Mesendoderm (in vitro differentiated cells): ENCODE data around the gene TTC23L.
"Not testable (repeated sequence)": the region's sequence is repeated elsewhere in the genome, so short reads cannot be mapped to it uniquely, and the experiment has no call there.

ENCODE experiments used
- DNase-seq: peaks from one replicate; pipeline ENCODE4 v3.0.0; 2013
- H2AK5ac ChIP-seq: 2 replicates; pipeline ENCODE4 v1.6.1; 2013; ENCODE audit warnings: low read length, inconsistent platforms
- H2BK120ac ChIP-seq: 2 replicates; pipeline ENCODE4 v1.6.1; 2013; ENCODE audit warnings: low read depth, mild to moderate bottlenecking, low read length, moderate library complexity, mixed read lengths
- H2BK15ac ChIP-seq: replicated peaks from 2 replicates; pipeline ENCODE4 v1.6.1; 2013; ENCODE audit warnings: low read depth, mild to moderate bottlenecking, moderate library complexity
- H2BK5ac ChIP-seq: 2 replicates; pipeline ENCODE4 v1.6.1; 2013; ENCODE audit warnings: low read length, inconsistent platforms
- H3K18ac ChIP-seq: 2 replicates; pipeline ENCODE4 v1.6.1; 2013; ENCODE audit warnings: mild to moderate bottlenecking, low read length, mixed read lengths
- H3K23ac ChIP-seq: one replicate; pipeline ENCODE4 v1.6.1; 2013; ENCODE audit warnings: low read length
- H3K27ac ChIP-seq: 2 replicates; pipeline ENCODE4 v1.5.1; 2013; ENCODE audit warnings: low read depth, mild to moderate bottlenecking, inconsistent platforms, low read length, moderate library complexity
- H3K27me3 ChIP-seq: 2 replicates; pipeline ENCODE4 v1.6.1; 2013; ENCODE audit warnings: low read length, control low read depth, mild to moderate bottlenecking, inconsistent platforms; ENCODE audit not compliant: insufficient read depth, poor library complexity
- H3K36me3 ChIP-seq: 2 replicates; pipeline ENCODE4 v1.6.1; 2013; ENCODE audit warnings: low read length, inconsistent platforms; ENCODE audit not compliant: control insufficient read depth, insufficient read depth
- H3K4ac ChIP-seq: one replicate; pipeline ENCODE4 v1.6.1; 2013; ENCODE audit warnings: low read depth, mild to moderate bottlenecking, low read length, moderate library complexity
- H3K4me1 ChIP-seq: 2 replicates; pipeline ENCODE4 v1.6.1; 2013; ENCODE audit warnings: low read depth, low read length, inconsistent platforms; ENCODE audit not compliant: control insufficient read depth
- H3K4me2 ChIP-seq: 2 replicates; pipeline ENCODE4 v1.6.1; 2013; ENCODE audit warnings: low read length
- H3K4me3 ChIP-seq: 2 replicates; pipeline ENCODE4 v1.5.1; 2013; ENCODE audit warnings: mild to moderate bottlenecking, low read length
- H3K56ac ChIP-seq: one replicate; pipeline ENCODE4 v1.6.1; 2013; ENCODE audit warnings: low read length
- H3K79me1 ChIP-seq: 2 replicates; pipeline ENCODE4 v1.6.1; 2013; ENCODE audit warnings: low read length, inconsistent platforms
- H3K79me2 ChIP-seq: 2 replicates; pipeline ENCODE4 v1.6.1; 2013; ENCODE audit warnings: mild to moderate bottlenecking, low read length; ENCODE audit not compliant: control insufficient read depth, insufficient read depth
- H3K9ac ChIP-seq: 2 replicates; pipeline ENCODE4 v1.6.1; 2013; ENCODE audit warnings: low read length, inconsistent platforms
- H4K5ac ChIP-seq: one replicate; pipeline ENCODE4 v1.6.1; 2013; ENCODE audit warnings: low read length
- H4K8ac ChIP-seq: one replicate; pipeline ENCODE4 v1.6.1; 2013; ENCODE audit warnings: low read depth, mild to moderate bottlenecking, control low read depth, low read length, moderate library complexity
- WGBS: extraction: QIAGEN DNeasy Blood & Tissue Kit; methylation state at CpG from one replicate; pipeline ENCODE4 v1.1.7; 2013; ENCODE audit warnings: low lambda C conversion rate, missing lambda C conversion rate; ENCODE audit not compliant: insufficient coverage; ENCODE audit errors: extremely low coverage; 5-methylcytosine and 5-hydroxymethylcytosine counted together

Gene TTC23L

DNA sequence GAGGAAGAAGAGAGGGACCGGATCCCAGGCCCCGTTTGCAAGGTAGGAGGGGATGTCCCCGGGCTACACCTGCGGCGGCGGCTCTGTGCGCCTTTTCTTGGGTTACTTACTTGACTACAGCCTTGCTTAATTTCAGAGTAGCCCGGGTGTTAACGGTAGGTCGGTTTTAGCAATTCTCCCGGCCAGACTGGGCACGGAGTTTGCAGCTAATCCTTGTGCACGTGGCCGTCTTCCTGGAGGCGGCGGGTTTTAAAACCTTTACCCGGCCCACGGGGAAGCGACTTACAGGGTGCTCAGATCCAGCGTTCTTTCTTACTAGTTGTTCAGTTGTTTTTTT is 76.9 kb downstream of the TTC23L start:
- Histone ChIP-seq H3K4ac (peak overlapping the region; percentile 96), H3K18ac (peak overlapping the region; percentile 54), H4K8ac (peak overlapping the region; percentile 7), H3K56ac (peak overlapping the region; percentile 100), H3K79me1 (peaks cover 2% of the 10 kb centered on the region), H2BK15ac (no peak overlapping the region), H3K23ac (peak overlapping the region; percentile 94), H3K9ac (peak overlapping the region; percentile 99), H2BK120ac (no peak overlapping the region), H3K4me3 (peak overlapping the region; percentile 100), H3K4me1 (no peaks in the 10 kb centered on the region), H3K27me3 (no peaks in the 10 kb centered on the region), H3K36me3 (no peaks in the 10 kb centered on the region), H4K5ac (no peak overlapping the region), H3K4me2 (peak overlapping the region; percentile 95), H2AK5ac (peak overlapping the region; percentile 78), H3K79me2 (peaks cover 40% of the 10 kb centered on the region), H2BK5ac (no peak overlapping the region), H3K27ac (peak overlapping the region; percentile 56)
- WGBS, result no CpG with 5 or more reads among the region's 20 CpGs
- DNase-seq, result no peak

DNA sequence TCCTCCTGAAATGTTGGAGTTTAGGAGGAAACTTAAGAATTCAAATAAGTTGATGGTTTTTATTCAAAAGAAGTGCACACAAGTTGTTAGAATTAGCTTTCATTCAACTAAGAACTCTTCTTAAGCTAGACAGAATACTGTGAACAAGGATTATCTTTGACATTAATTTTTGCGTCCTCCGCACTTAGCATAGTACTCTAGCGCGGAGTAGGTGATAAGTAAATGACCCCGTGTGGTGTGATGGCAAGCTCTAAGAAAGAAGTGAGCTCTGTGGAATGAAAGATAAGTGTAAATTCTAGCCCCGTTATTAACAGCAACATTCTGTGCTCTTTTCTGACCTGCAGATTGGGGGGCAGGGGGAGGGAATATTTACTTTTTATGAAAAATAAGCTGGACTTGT is 77.6 kb downstream of the TTC23L start:
- no peak overlapping the region for H2BK5ac ChIP-seq
- peak overlapping the region; percentile 99 for H3K9ac ChIP-seq
- H3K4me1 ChIP-seq, result no peaks in the 10 kb centered on the region
- no peaks in the 10 kb centered on the region for H3K36me3 ChIP-seq
- H3K79me2 ChIP-seq, result peaks cover 40% of the 10 kb centered on the region
- H3K27ac ChIP-seq, result no peak overlapping the region
- no peaks in the 10 kb centered on the region for H3K27me3 ChIP-seq
- H3K4ac ChIP-seq, result no peak overlapping the region
- no peak overlapping the region for H2BK120ac ChIP-seq
- H3K56ac ChIP-seq, result peak overlapping the region; percentile 100
- H3K4me2 ChIP-seq, result peak overlapping the region; percentile 95
- H3K23ac ChIP-seq, result no peak overlapping the region
- H4K8ac ChIP-seq, result no peak overlapping the region
- peak; percentile 16 for DNase-seq
- no peak overlapping the region for H4K5ac ChIP-seq
- peaks cover 2% of the 10 kb centered on the region for H3K79me1 ChIP-seq
- no peak overlapping the region for H3K18ac ChIP-seq
- no peak overlapping the region for H2BK15ac ChIP-seq
- peak overlapping the region; percentile 82 for H2AK5ac ChIP-seq
- WGBS, result no CpG with 5 or more reads among the region's 6 CpGs
- H3K4me3 ChIP-seq, result peak overlapping the region; percentile 100

DNA sequence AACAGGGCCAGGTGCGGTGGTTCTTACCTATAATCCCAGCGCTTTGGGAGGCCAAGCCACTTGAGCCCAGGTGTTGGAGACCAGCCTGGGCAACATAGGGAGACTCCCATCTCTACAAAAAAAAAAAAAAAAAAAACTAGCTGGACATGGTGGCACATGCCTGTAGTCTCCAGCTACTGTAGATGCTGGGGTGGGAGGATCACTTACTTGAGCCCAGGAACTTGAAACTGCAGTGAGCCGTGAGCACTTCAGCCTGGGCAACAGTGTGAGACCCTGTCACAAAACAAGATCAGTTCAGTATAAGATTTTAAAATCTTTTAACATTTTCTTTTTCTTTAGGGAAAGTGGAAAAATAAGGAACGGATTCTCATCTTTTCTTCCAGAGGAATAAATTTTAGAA is 79.1 kb downstream of the TTC23L start:
- DNase-seq, result no peak
- Histone ChIP-seq H4K8ac (no peak overlapping the region), H3K79me2 (peaks cover 39% of the 10 kb centered on the region), H3K56ac (no peak overlapping the region), H2BK5ac (no peak overlapping the region), H2AK5ac (no peak overlapping the region), H3K79me1 (peaks cover 2% of the 10 kb centered on the region), H3K4me3 (no peak overlapping the region), H4K5ac (no peak overlapping the region), H3K18ac (no peak overlapping the region), H2BK15ac (no peak overlapping the region), H3K36me3 (no peaks in the 10 kb centered on the region), H3K23ac (no peak overlapping the region), H3K4ac (no peak overlapping the region), H3K27ac (no peak overlapping the region), H3K27me3 (no peaks in the 10 kb centered on the region), H2BK120ac (no peak overlapping the region), H3K4me2 (no peak overlapping the region), H3K9ac (no peak overlapping the region), H3K4me1 (no peaks in the 10 kb centered on the region)
- WGBS, result no CpG with 5 or more reads among the region's 4 CpGs

DNA sequence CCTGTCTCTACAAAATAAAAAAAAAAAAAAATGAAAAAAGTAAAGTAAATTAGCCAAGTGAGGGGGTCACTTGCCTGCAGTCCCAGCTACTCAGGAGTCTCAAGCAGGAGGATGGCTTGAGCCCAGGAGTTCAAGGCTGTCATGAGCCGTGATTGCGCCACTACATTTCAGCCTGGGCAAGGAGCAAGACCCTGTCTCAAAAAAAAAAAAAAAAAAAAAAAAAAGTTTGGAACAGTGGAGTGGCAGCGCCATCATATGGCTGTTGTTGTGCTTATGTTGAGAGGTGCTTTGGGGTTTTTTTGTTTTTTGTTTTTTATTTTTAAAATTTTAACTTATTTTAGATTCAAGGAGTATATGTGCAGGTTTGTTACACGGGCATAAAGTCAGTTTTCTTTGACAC is 80.1 kb downstream of the TTC23L start:
- H3K23ac ChIP-seq, result no peak overlapping the region
- peak; percentile 34 for DNase-seq
- no peak overlapping the region for H3K27ac ChIP-seq

DNA sequence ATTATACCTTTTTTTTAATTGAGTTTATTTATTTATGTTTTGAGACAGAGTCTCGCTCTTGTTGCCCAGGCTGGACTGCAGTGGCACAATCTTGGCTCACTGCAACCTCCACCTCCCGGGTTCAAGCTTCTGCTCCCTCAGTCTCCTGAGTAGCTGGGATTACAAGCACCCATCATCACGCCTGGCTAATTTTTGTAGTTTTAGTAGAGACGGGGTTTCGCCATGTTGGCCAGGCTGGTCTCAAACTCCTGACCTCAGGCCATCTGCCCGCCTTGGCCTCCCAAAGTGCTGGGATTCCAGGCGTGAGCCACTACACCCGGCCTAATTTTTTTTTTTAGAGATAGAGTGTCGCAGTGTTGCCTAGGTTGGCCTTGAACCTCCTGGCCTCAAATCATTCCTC is 84.3 kb downstream of the TTC23L start:
- WGBS, result no CpG with 5 or more reads among the region's 9 CpGs
- not testable (repeated sequence) for H3K23ac ChIP-seq, H4K5ac ChIP-seq, H3K27me3 ChIP-seq, H4K8ac ChIP-seq, H3K4me3 ChIP-seq, H3K4me1 ChIP-seq, H3K18ac ChIP-seq, H3K79me1 ChIP-seq, H3K27ac ChIP-seq, H3K36me3 ChIP-seq, H3K4me2 ChIP-seq, H3K4ac ChIP-seq, H3K56ac ChIP-seq, H3K79me2 ChIP-seq, H2BK5ac ChIP-seq, H2BK15ac ChIP-seq, H2AK5ac ChIP-seq, H3K9ac ChIP-seq, H2BK120ac ChIP-seq, DNase-seq

More for the DNA sequence above, 80.1 kb downstream of the TTC23L start:
- no peak overlapping the region for H3K56ac ChIP-seq
- peaks cover 33% of the 10 kb centered on the region for H3K79me2 ChIP-seq
- H4K5ac ChIP-seq, result no peak overlapping the region
- no peaks in the 10 kb centered on the region for H3K4me1 ChIP-seq
- H3K79me1 ChIP-seq, result peaks cover 2% of the 10 kb centered on the region
- no peak overlapping the region for H3K4me3 ChIP-seq
- WGBS, result no CpG with 5 or more reads among the region's 4 CpGs
- H2BK120ac ChIP-seq, result no peak overlapping the region
- H3K27me3 ChIP-seq, result no peaks in the 10 kb centered on the region
- H3K18ac ChIP-seq, result no peak overlapping the region
- no peak overlapping the region for H4K8ac ChIP-seq
- no peak overlapping the region for H3K9ac ChIP-seq
- no peak overlapping the region for H3K4ac ChIP-seq
- no peak overlapping the region for H2BK15ac ChIP-seq
- no peaks in the 10 kb centered on the region for H3K36me3 ChIP-seq
- no peak overlapping the region for H2AK5ac ChIP-seq
- H2BK5ac ChIP-seq, result no peak overlapping the region
- no peak overlapping the region for H3K4me2 ChIP-seq

DNA sequence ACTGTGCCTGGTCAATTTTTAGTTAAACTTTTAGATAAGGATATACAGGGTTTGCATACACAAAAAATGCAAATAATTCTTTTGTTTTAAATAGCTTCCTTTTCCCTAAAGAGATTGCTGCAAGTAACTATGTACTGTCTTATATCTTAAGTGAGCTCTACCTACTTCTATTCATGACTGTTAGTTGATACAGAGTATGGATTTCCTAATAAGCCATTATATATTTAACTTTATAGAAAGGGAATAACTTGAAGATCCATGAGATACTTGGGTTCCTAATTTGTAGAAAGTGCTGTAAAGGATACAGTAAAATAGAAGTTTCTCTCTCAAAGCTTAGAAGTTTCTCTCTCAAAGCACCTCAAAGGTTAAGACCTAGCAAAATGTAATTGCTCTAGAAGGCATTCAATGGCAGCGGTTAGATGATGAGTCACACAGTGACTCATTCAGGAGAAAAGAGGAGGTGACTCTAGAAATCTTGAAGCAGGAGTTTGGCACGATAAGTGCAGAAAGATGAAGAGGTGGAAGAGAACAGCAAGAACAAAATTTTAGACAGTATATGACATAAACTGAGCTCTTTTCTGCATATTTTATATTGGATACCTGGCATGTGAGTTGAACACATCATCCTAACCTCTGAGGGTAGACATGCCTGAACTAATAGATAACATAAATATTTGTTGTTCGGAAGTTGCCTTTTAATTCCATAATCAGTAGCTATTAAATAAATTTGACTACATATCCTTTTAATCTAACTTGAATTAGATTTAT is 84.9 kb downstream of the TTC23L start:
- Histone ChIP-seq H3K9ac (no peak overlapping the region), H3K79me1 (no peaks in the 10 kb centered on the region), H3K18ac (no peak overlapping the region), H3K4me1 (no peaks in the 10 kb centered on the region), H3K79me2 (peaks cover 1% of the 10 kb centered on the region), H3K36me3 (peaks cover 1% of the 10 kb centered on the region), H2AK5ac (no peak overlapping the region), H3K4ac (no peak overlapping the region), H3K27ac (no peak overlapping the region), H4K5ac (no peak overlapping the region), H4K8ac (no peak overlapping the region), H3K27me3 (no peaks in the 10 kb centered on the region), H2BK120ac (no peak overlapping the region), H3K4me3 (no peak overlapping the region), H3K23ac (no peak overlapping the region), H2BK15ac (no peak overlapping the region), H3K56ac (no peak overlapping the region), H2BK5ac (no peak overlapping the region), H3K4me2 (no peak overlapping the region)
- DNase-seq, result peak; percentile 80
- WGBS, result no CpG with 5 or more reads among the region's 3 CpGs
